ENCODE data around the gene NUDT2.

NUDT2 gene

GRCh38 chr9:34371886-34372466, 42.6 kb downstream of the NUDT2 start:
- DNase-seq, result no peak

- DNase-seq, result no peak
Observed at GRCh38 chr9:34372467-34373011, 43.2 kb downstream of the NUDT2 start.

- DNase-seq, result no peak
Observed at GRCh38 chr9:34373749-34374148, 44.4 kb downstream of the NUDT2 start.

- DNase-seq, result no peak
Observed at GRCh38 chr9:34374339-34374738, 45.0 kb downstream of the NUDT2 start.

- DNase-seq, result peak; percentile 34
Observed at GRCh38 chr9:34374905-34375552, 45.7 kb downstream of the NUDT2 start.

GRCh38 chr9:34375901-34376595, 46.7 kb downstream of the NUDT2 start:
- DNase-seq, result no peak

GRCh38 chr9:34376596-34377403, 47.4 kb downstream of the NUDT2 start, which contains the start of gene MYORG:
Gene MYORG (minus strand): TSS chr9:34376898. CDS start chr9:34372943, 3,955 bp downstream.
- peak; percentile 85 for DNase-seq

- DNase-seq, result no peak
Observed at GRCh38 chr9:34377404-34377746, 48.0 kb downstream of the NUDT2 start.

GRCh38 chr9:34378376-34379060, 49.1 kb downstream of the NUDT2 start:
- DNase-seq, result no peak

GRCh38 chr9:34379334-34380033, 50.1 kb downstream of the NUDT2 start:
- DNase-seq, result peak; percentile 32

GRCh38 chr9:34380034-34380510, 50.7 kb downstream of the NUDT2 start:
- DNase-seq, result no peak

- DNase-seq, result peak; percentile 54
Observed at GRCh38 chr9:34380511-34381315, 51.3 kb downstream of the NUDT2 start.

GRCh38 chr9:34381323-34381722, 52.0 kb downstream of the NUDT2 start:
- no peak for DNase-seq

GRCh38 chr9:34382054-34382453, 52.7 kb downstream of the NUDT2 start:
- DNase-seq, result no peak

- no peak for DNase-seq
Observed at GRCh38 chr9:34382879-34383278, 53.5 kb downstream of the NUDT2 start.

- DNase-seq, result no peak
Observed at GRCh38 chr9:34383904-34384303, 54.5 kb downstream of the NUDT2 start.

GRCh38 chr9:34384368-34385165, 55.2 kb downstream of the NUDT2 start:
- DNase-seq, result no peak

GRCh38 chr9:34385561-34386230, 56.3 kb downstream of the NUDT2 start:
- DNase-seq, result no peak

GRCh38 chr9:34386656-34387055, 57.3 kb downstream of the NUDT2 start:
- DNase-seq, result no peak
